DMS153 treated with DMSO at 0.1 percent for 48 hours (cell line): ENCODE measurements around the gene SCP2.

ENCODE experiments used
- DNase-seq: peaks from one replicate; lab custom pipeline; 2025; ENCODE audit not compliant: unreplicated experiment; lab: John Stamatoyannopoulos, UW

The SCP2 gene

GRCh38 chr1:53080041-53080440 is 153.0 kb downstream of the SCP2 start:
- no peak for DNase-seq

- no peak for DNase-seq
These were observed 153.7 kb downstream of the SCP2 start for GRCh38 chr1:53080769-53081168.

GRCh38 chr1:53081384-53082066 is 154.4 kb downstream of the SCP2 start:
- no peak for DNase-seq

GRCh38 chr1:53082826-53083455 is 155.9 kb downstream of the SCP2 start:
- DNase-seq = no peak

- no peak for DNase-seq
These were observed 156.8 kb downstream of the SCP2 start for GRCh38 chr1:53083636-53084588.

- DNase-seq = no peak
These were observed 157.5 kb downstream of the SCP2 start for GRCh38 chr1:53084589-53084971.

- no peak for DNase-seq
These were observed 158.3 kb downstream of the SCP2 start for GRCh38 chr1:53085405-53085804.

GRCh38 chr1:53086491-53087070 is 159.5 kb downstream of the SCP2 start:
- no peak for DNase-seq

- DNase-seq = no peak
These were observed 160.5 kb downstream of the SCP2 start for GRCh38 chr1:53087332-53088285.

- no peak for DNase-seq
These were observed 161.7 kb downstream of the SCP2 start for GRCh38 chr1:53088616-53089300.

- DNase-seq = no peak
These were observed 162.6 kb downstream of the SCP2 start for GRCh38 chr1:53089478-53090226.

- DNase-seq = no peak
These were observed 163.4 kb downstream of the SCP2 start for GRCh38 chr1:53090227-53091147.

GRCh38 chr1:53091841-53092645 is 165.0 kb downstream of the SCP2 start:
- no peak for DNase-seq

- DNase-seq = no peak
These were observed 165.8 kb downstream of the SCP2 start for GRCh38 chr1:53092659-53093450.

GRCh38 chr1:53093451-53093754 is 166.3 kb downstream of the SCP2 start:
- no peak for DNase-seq

GRCh38 chr1:53093778-53094532 is 166.9 kb downstream of the SCP2 start:
- no peak for DNase-seq
